ENCODE data around the gene RAB43.
"Not testable (repeated sequence)": the region's sequence is repeated elsewhere in the genome, so short reads cannot be mapped to it uniquely, and the experiment has no call there.

The RAB43 gene

GRCh38 chr3:129121792-129122411, at the start of gene RAB43:
TSS of gene RAB43 (minus strand) at chr3:129121804. CDS start at chr3:129121489, 315 bp downstream.
- Histone ChIP-seq H3K9ac (ENCODE audit: low read depth, low read length) (peak within 1 kb of the TSS; percentile 80), H3K4me1 (ENCODE audit: insufficient read depth, low read length) (peaks cover 20% of the 10 kb centered on the region), H3K9me3 (ENCODE audit: control insufficient read depth, insufficient read depth, low read length) (no peaks in the 10 kb centered on the region), H3K36me3 (ENCODE audit: insufficient read depth, low read length) (no peaks in the 10 kb centered on the region; the same call in 1 of the 2 replicates)

- Histone ChIP-seq H3K9me3 (ENCODE audit: control insufficient read depth, insufficient read depth, low read length) (no peaks in the 10 kb centered on the region), H3K9ac (ENCODE audit: low read depth, low read length) (no peak overlapping the region), H3K4me1 (ENCODE audit: insufficient read depth, low read length) (no peaks in the 10 kb centered on the region), H3K36me3 (ENCODE audit: insufficient read depth, low read length) (peaks cover 20% of the 10 kb centered on the region)
These were observed 45.2 kb upstream of the RAB43 start for GRCh38 chr3:129166579-129167332.

GRCh38 chr3:129165594-129165993, 44.0 kb upstream of the RAB43 start:
- H3K36me3 ChIP-seq (ENCODE audit: insufficient read depth, low read length) = peaks cover 11% of the 10 kb centered on the region
- not testable (repeated sequence) for H3K9me3 ChIP-seq (ENCODE audit: control insufficient read depth, insufficient read depth, low read length); H3K9ac ChIP-seq (ENCODE audit: low read depth, low read length); H3K4me1 ChIP-seq (ENCODE audit: insufficient read depth, low read length)

- no peaks in the 10 kb centered on the region for H3K9me3 ChIP-seq (ENCODE audit: control insufficient read depth, insufficient read depth, low read length)
- H3K9ac ChIP-seq (ENCODE audit: low read depth, low read length) = no peak overlapping the region
- peaks cover 2% of the 10 kb centered on the region; the same call in 1 of the 2 replicates for H3K4me1 ChIP-seq (ENCODE audit: insufficient read depth, low read length)
- 0 out of 2 replicates have a peak, but pooled peaks cover under 1% of the 10 kb centered on the region for H3K36me3 ChIP-seq (ENCODE audit: insufficient read depth, low read length)
These were observed 42.9 kb upstream of the RAB43 start for GRCh38 chr3:129164500-129164899.

- no peaks in the 10 kb centered on the region for H3K9me3 ChIP-seq (ENCODE audit: control insufficient read depth, insufficient read depth, low read length)
- H3K9ac ChIP-seq (ENCODE audit: low read depth, low read length) = no peak overlapping the region
- peaks cover 5% of the 10 kb centered on the region; the same call in 1 of the 2 replicates for H3K4me1 ChIP-seq (ENCODE audit: insufficient read depth, low read length)
- no peaks in the 10 kb centered on the region for H3K36me3 ChIP-seq (ENCODE audit: insufficient read depth, low read length)
These were observed 41.4 kb upstream of the RAB43 start for GRCh38 chr3:129162729-129163579.

GRCh38 chr3:129161860-129162271, 40.3 kb upstream of the RAB43 start:
- H3K4me1 ChIP-seq (ENCODE audit: insufficient read depth, low read length) = peaks cover 5% of the 10 kb centered on the region; the same call in 1 of the 2 replicates
- H3K36me3 ChIP-seq (ENCODE audit: insufficient read depth, low read length) = no peaks in the 10 kb centered on the region
- H3K9me3 ChIP-seq (ENCODE audit: control insufficient read depth, insufficient read depth, low read length) = no peaks in the 10 kb centered on the region
- peak overlapping the region; percentile 99 for H3K9ac ChIP-seq (ENCODE audit: low read depth, low read length)

- no peaks in the 10 kb centered on the region for H3K36me3 ChIP-seq (ENCODE audit: insufficient read depth, low read length)
- no peaks in the 10 kb centered on the region for H3K9me3 ChIP-seq (ENCODE audit: control insufficient read depth, insufficient read depth, low read length)
- peaks cover 5% of the 10 kb centered on the region; the same call in 1 of the 2 replicates for H3K4me1 ChIP-seq (ENCODE audit: insufficient read depth, low read length)
- H3K9ac ChIP-seq (ENCODE audit: low read depth, low read length) = peak within 1 kb of the TSS; percentile 99
These were observed 39.6 kb upstream of the RAB43 start, which contains the start of gene ISY1 for GRCh38 chr3:129160891-129161859. TSS of gene ISY1 (minus strand) at chr3:129161063. CDS start at chr3:129160975, 88 bp downstream.

- no peak overlapping the region for H3K9ac ChIP-seq (ENCODE audit: low read depth, low read length)
- no peaks in the 10 kb centered on the region for H3K4me1 ChIP-seq (ENCODE audit: insufficient read depth, low read length)
- H3K9me3 ChIP-seq (ENCODE audit: control insufficient read depth, insufficient read depth, low read length) = no peaks in the 10 kb centered on the region
- H3K36me3 ChIP-seq (ENCODE audit: insufficient read depth, low read length) = no peaks in the 10 kb centered on the region; the same call in 1 of the 2 replicates
These were observed 23.2 kb upstream of the RAB43 start for GRCh38 chr3:129144786-129145185.

GRCh38 chr3:129141011-129141410, 19.4 kb upstream of the RAB43 start:
- H3K36me3 ChIP-seq (ENCODE audit: insufficient read depth, low read length); H3K9ac ChIP-seq (ENCODE audit: low read depth, low read length); H3K4me1 ChIP-seq (ENCODE audit: insufficient read depth, low read length); H3K9me3 ChIP-seq (ENCODE audit: control insufficient read depth, insufficient read depth, low read length): not testable (repeated sequence)

- H3K4me1 ChIP-seq (ENCODE audit: insufficient read depth, low read length) = no peaks in the 10 kb centered on the region
- no peak overlapping the region for H3K9ac ChIP-seq (ENCODE audit: low read depth, low read length)
- H3K9me3 ChIP-seq (ENCODE audit: control insufficient read depth, insufficient read depth, low read length) = no peaks in the 10 kb centered on the region
- no peaks in the 10 kb centered on the region for H3K36me3 ChIP-seq (ENCODE audit: insufficient read depth, low read length)
These were observed 18.3 kb upstream of the RAB43 start for GRCh38 chr3:129139911-129140310.

GRCh38 chr3:129136275-129136674, 14.7 kb upstream of the RAB43 start:
- not testable (repeated sequence) for H3K4me1 ChIP-seq (ENCODE audit: insufficient read depth, low read length); H3K9ac ChIP-seq (ENCODE audit: low read depth, low read length); H3K9me3 ChIP-seq (ENCODE audit: control insufficient read depth, insufficient read depth, low read length)
- H3K36me3 ChIP-seq (ENCODE audit: insufficient read depth, low read length) = peaks cover 20% of the 10 kb centered on the region

GRCh38 chr3:129132097-129132866, 10.7 kb upstream of the RAB43 start:
- Histone ChIP-seq H3K36me3 (ENCODE audit: insufficient read depth, low read length) (peaks cover 25% of the 10 kb centered on the region), H3K9ac (ENCODE audit: low read depth, low read length) (no peak overlapping the region), H3K9me3 (ENCODE audit: control insufficient read depth, insufficient read depth, low read length) (no peaks in the 10 kb centered on the region), H3K4me1 (ENCODE audit: insufficient read depth, low read length) (no peaks in the 10 kb centered on the region)
